Fibroblast of skin of abdomen (primary cell): ENCODE measurements around the gene PPP2R5E.

Experiments
- DNase-seq: peaks from one replicate; pipeline ENCODE4 v3.0.0-alpha.2; 2013

Gene PPP2R5E

GRCh38 chr14:63470962-63471793 is 72.0 kb downstream of the PPP2R5E start:
- peak; percentile 70 for DNase-seq

- no peak for DNase-seq
Observed at GRCh38 chr14:63468294-63468693, 74.9 kb downstream of the PPP2R5E start.

GRCh38 chr14:63467440-63468072 is 75.6 kb downstream of the PPP2R5E start:
- DNase-seq, result no peak

- DNase-seq, result no peak
Observed at GRCh38 chr14:63465347-63465746, 77.8 kb downstream of the PPP2R5E start.

GRCh38 chr14:63460680-63461369 is 82.4 kb downstream of the PPP2R5E start:
- DNase-seq, result no peak

- no peak for DNase-seq
Observed at GRCh38 chr14:63459738-63460137, 83.4 kb downstream of the PPP2R5E start.

- DNase-seq, result no peak
Observed at GRCh38 chr14:63457498-63457897, 85.7 kb downstream of the PPP2R5E start.

GRCh38 chr14:63454863-63455622 is 88.1 kb downstream of the PPP2R5E start:
- peak; percentile 60 for DNase-seq

- peak; percentile 27 for DNase-seq
Observed at GRCh38 chr14:63454436-63454835, 88.7 kb downstream of the PPP2R5E start.

GRCh38 chr14:63453443-63453936 is 89.7 kb downstream of the PPP2R5E start:
- DNase-seq, result no peak

- no peak for DNase-seq
Observed at GRCh38 chr14:63452796-63453195, 90.4 kb downstream of the PPP2R5E start.

- DNase-seq, result no peak
Observed at GRCh38 chr14:63448841-63449240, 94.3 kb downstream of the PPP2R5E start.

GRCh38 chr14:63444588-63444987 is 98.6 kb downstream of the PPP2R5E start:
- no peak for DNase-seq

- DNase-seq, result no peak
Observed at GRCh38 chr14:63443988-63444387, 99.2 kb downstream of the PPP2R5E start.

GRCh38 chr14:63443361-63443760 is 99.8 kb downstream of the PPP2R5E start:
- DNase-seq, result no peak

- DNase-seq, result peak; percentile 96
Observed at GRCh38 chr14:63438065-63438757, 105.0 kb downstream of the PPP2R5E start.

- DNase-seq, result no peak
Observed at GRCh38 chr14:63436286-63437098, 106.7 kb downstream of the PPP2R5E start.

GRCh38 chr14:63435838-63436237 is 107.3 kb downstream of the PPP2R5E start:
- peak; percentile 59 for DNase-seq

GRCh38 chr14:63435204-63435603 is 108.0 kb downstream of the PPP2R5E start:
- DNase-seq, result no peak

GRCh38 chr14:63432888-63433552 is 110.2 kb downstream of the PPP2R5E start:
- DNase-seq, result no peak
